K562 (cell line): ENCODE measurements around the gene ACER3. TPM values are rescaled to one million over a fixed set of nuclear protein-coding genes. Genes with fewer than 3 reads are reported as not detected.

ENCODE experiments used
- ARID1B ChIP-seq: fragments of 450-650 bp; IDR thresholded peaks from 2 replicates; pipeline ENCODE4 v1.6.1; 2016; ENCODE audit warnings: antibody characterized with exemption, mild to moderate bottlenecking, inconsistent platforms
- CBX8 ChIP-seq: fragments of 200-600 bp; sonication (generic); IDR thresholded peaks from 2 replicates; pipeline ENCODE4 v1.6.1; 2012; ENCODE audit warnings: borderline replicate concordance, mixed run types, low read depth, mild to moderate bottlenecking, moderate library complexity, mixed read lengths, low read length, control low read depth, inconsistent platforms; ENCODE audit not compliant: poor library complexity, severe bottlenecking; ENCODE audit errors: extremely low read depth
- JUND ChIP-seq, 2 experiments: IDR thresholded peaks; 2 replicates in 1 of 2; 3 replicates in 1 of 2; pipeline ENCODE4 v1.6.1; 2011; ENCODE audit warnings: borderline replicate concordance in 2 of 2, low read depth in 2 of 2, low read length in 2 of 2, improper control_type of control experiment in 1 of 2, missing biosample characterization in 1 of 2, missing genetic modification characterization in 1 of 2, missing genetic modification reagents in 1 of 2
- LEF1 ChIP-seq: fragments of 450-650 bp; IDR thresholded peaks from 2 replicates; pipeline ENCODE4 v1.6.1; 2016; ENCODE audit warnings: mild to moderate bottlenecking
- MAFG ChIP-seq: fragments of 450-650 bp; conservative IDR thresholded peaks from 2 replicates; pipeline ENCODE4 v1.6.1; 2016; ENCODE audit warnings: missing genetic modification characterization, missing compliant biosample characterization
- MAFK ChIP-seq: IDR thresholded peaks from 2 replicates; pipeline ENCODE4 v1.6.1; 2011; ENCODE audit warnings: low read length, improper control_type of control experiment
- MAZ ChIP-seq, 2 experiments: fragments of 450-650 bp in 1 of 2; sonication (generic) in 1 of 2; formaldehyde crosslinking; IDR thresholded peaks in 1 of 2; conservative IDR thresholded peaks in 1 of 2; 2 replicates each; pipeline versions ENCODE4 v1.4.0 to v1.5.0; 2020; ENCODE audit warnings: mild to moderate bottlenecking in 1 of 2, missing genetic modification reagents in 1 of 2
- NUFIP1 ChIP-seq: fragments of 450-650 bp; IDR thresholded peaks from 2 replicates; pipeline ENCODE4 v1.6.1; 2018; ENCODE audit not compliant: partially characterized antibody
- ZNF436 ChIP-seq: fragments of 250-450, 450-650 bp; sonication (Bioruptor Pico); formaldehyde crosslinking; IDR thresholded peaks from 2 replicates; pipeline ENCODE4 v1.7.0; 2020; ENCODE audit warnings: mild to moderate bottlenecking
- ZNF609 ChIP-seq: sonication (generic); formaldehyde crosslinking; IDR thresholded peaks from 2 replicates; pipeline ENCODE4 v1.8.1; 2023; ENCODE audit warnings: missing genetic modification reagents, mild to moderate bottlenecking, borderline replicate concordance
- polyA plus RNA-seq, 8 experiments: library from polyadenylated mRNA; depleted of rRNA in 4 of 8; stranded (reverse) in 5 of 8; unstranded in 3 of 8; fragments of >200 nt; fragmentation: Nextera tagmentation in 2 of 8; fragmentation: Illumina TruSeq in 1 of 8; extraction: Ambion mirVana in 2 of 8; extraction: Trizol in 1 of 8; gene quantifications; 2 replicates each; pipeline versions ENCODE4 v1.2.1 to v1.2.3, GENCODE V29; 2011 to 2014; ENCODE audit warnings: inconsistent platforms in 1 of 8, missing spikeins in 1 of 8
- total RNA-seq, 7 experiments: library from RNA; depleted of rRNA in 6 of 7; stranded (reverse); fragments of >200 nt in 6 of 7; fragmentation: Illumina TruSeq in 2 of 7; extraction: Trizol in 2 of 7; gene quantifications; 2 replicates each; pipeline versions ENCODE4 v1.2.1 to v1.2.3, GENCODE V29; 2011 to 2021; ENCODE audit warnings: low replicate concordance in 1 of 7
- TF ChIP-seq, protein P1 (sequence below), 2 experiments: fragments of 450-650 bp in 1 of 2; sonication (generic) in 1 of 2; formaldehyde crosslinking in 1 of 2; IDR thresholded peaks; 2 replicates each; pipeline versions ENCODE4 v1.7.1 to v1.9.0; 2016 to 2022; ENCODE audit warnings: inconsistent platforms in 1 of 2, mild to moderate bottlenecking in 1 of 2, missing genetic modification reagents in 1 of 2
- TF ChIP-seq, protein P2 (sequence below): fragments of 450-650 bp; IDR thresholded peaks from 2 replicates; pipeline ENCODE4 v1.6.1; 2016; ENCODE audit warnings: low read depth, mild to moderate bottlenecking, moderate library complexity

Gene ACER3
- total and polyA plus RNA-seq, 9 of the 15 experiments (the other 6 are each of a cell fraction or from before 2014, with no cell fraction given): 2.0 to 23.8 (median 9.5) TPM

DNA sequence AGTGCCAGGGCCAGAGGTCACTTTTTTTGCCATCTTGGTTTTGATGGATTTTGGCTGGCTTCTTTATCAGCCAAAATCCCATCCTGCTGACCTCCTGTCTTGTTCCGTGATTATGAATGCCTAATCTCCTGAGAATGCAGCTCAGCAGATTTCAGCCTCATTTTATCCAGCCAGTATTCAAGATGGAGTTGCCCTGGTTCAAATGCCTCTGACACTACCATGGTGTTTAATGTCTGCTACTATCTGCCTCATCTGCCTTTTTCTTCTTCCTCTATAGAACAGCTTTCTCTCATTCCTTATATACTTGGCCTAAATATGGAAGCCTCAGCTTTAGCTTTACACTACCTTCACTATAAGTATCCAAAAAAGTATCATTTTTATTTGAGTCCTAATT, 50.7 kb downstream of the ACER3 start (continued):
- TF ChIP-seq, protein P1, sequence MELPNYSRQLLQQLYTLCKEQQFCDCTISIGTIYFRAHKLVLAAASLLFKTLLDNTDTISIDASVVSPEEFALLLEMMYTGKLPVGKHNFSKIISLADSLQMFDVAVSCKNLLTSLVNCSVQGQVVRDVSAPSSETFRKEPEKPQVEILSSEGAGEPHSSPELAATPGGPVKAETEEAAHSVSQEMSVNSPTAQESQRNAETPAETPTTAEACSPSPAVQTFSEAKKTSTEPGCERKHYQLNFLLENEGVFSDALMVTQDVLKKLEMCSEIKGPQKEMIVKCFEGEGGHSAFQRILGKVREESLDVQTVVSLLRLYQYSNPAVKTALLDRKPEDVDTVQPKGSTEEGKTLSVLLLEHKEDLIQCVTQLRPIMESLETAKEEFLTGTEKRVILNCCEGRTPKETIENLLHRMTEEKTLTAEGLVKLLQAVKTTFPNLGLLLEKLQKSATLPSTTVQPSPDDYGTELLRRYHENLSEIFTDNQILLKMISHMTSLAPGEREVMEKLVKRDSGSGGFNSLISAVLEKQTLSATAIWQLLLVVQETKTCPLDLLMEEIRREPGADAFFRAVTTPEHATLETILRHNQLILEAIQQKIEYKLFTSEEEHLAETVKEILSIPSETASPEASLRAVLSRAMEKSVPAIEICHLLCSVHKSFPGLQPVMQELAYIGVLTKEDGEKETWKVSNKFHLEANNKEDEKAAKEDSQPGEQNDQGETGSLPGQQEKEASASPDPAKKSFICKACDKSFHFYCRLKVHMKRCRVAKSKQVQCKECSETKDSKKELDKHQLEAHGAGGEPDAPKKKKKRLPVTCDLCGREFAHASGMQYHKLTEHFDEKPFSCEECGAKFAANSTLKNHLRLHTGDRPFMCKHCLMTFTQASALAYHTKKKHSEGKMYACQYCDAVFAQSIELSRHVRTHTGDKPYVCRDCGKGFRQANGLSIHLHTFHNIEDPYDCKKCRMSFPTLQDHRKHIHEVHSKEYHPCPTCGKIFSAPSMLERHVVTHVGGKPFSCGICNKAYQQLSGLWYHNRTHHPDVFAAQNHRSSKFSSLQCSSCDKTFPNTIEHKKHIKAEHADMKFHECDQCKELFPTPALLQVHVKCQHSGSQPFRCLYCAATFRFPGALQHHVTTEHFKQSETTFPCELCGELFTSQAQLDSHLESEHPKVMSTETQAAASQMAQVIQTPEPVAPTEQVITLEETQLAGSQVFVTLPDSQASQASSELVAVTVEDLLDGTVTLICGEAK (IDR thresholded peaks at IDR 0.05): no peak
- TF ChIP-seq, protein P1 (CRISPR knock-in tag; IDR thresholded peaks at IDR 0.05): no peak
- TF ChIP-seq ARID1B (no peak), MAZ (CRISPR knock-in tag; conservative IDR thresholded peaks at IDR 0.05 in 1 of 2, IDR thresholded peaks at IDR 0.05 in 1 of 2) (no peak), MAFG (tag) (no peak), LEF1 (no peak), NUFIP1 (peak; percentile 39), JUND (IDR thresholded peaks at IDR 0.05; ENCODE audit: borderline replicate concordance, low read depth, low read length) (no peak), JUND (tag; IDR thresholded peaks at IDR 0.05; ENCODE audit: borderline replicate concordance, low read depth, low read length) (no peak), CBX8 (no peak), MAFK (no peak), ZNF609 (CRISPR knock-in tag) (no peak), ZNF436 (no peak)
- TF ChIP-seq, protein P2, sequence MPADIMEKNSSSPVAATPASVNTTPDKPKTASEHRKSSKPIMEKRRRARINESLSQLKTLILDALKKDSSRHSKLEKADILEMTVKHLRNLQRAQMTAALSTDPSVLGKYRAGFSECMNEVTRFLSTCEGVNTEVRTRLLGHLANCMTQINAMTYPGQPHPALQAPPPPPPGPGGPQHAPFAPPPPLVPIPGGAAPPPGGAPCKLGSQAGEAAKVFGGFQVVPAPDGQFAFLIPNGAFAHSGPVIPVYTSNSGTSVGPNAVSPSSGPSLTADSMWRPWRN: no peak
